Hematopoietic multipotent progenitor cell (in vitro differentiated cells): ENCODE results near the gene DGAT2. TPM values are rescaled to one million over a fixed set of nuclear protein-coding genes. Genes with fewer than 3 reads are reported as not detected.

Experiments used
- DNase-seq, 3 donors: peaks; one replicate each; pipeline ENCODE4 v3.0.0-alpha.2; 2011 to 2015; ENCODE audit warnings: low read depth in 2 of 3, low spot score in 2 of 3
- small RNA-seq: library from RNA; depleted of rRNA; stranded (forward); fragments of <200 nt; gene quantifications from one replicate; pipeline ENCODE3, GENCODE V24; 2012
- total RNA-seq: library from RNA; depleted of rRNA; stranded (reverse); fragments of >200 nt; gene quantifications from one replicate; pipeline ENCODE4 v1.2.3, GENCODE V29; 2012

Gene DGAT2
- total RNA-seq, 1 donor: 1.1 TPM

DNA sequence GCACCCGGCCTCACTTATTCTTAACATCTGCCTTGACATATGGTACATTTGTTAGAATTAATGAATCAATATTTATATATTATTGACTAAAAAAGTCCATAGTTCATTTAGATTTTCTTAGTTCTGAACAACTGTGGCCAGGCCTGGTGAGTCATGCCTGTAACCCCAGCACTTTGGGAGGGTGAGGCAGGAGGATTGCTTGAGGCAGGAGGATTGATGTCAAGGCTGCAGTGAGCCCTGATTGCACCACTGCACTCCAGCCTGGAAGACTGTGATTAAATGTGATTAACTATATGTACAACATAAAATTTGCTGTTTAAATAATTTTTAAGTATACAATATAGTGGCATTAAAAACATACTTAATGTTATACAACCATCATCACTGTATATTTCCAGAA is 52.1 kb downstream of the DGAT2 start:
- DNase-seq: no peak

DNA sequence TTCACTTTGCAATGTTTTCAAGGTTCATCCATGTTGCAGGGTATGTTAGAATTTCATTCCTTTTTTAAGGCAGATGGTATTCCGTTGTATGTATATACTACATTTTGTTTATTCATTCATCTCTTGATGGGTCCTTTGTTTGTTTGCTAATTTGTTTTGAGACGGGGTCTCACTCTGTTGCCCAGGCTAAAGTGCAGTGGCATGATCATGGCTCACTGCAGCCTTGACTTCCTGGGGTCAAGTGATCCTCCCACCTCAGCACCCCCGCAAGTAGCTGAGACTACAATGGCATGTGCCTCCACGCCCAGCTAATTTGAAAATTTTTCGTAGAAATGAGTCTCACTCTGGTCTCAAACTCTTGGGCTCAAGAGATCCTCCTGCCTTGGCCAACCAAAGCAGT is 52.6 kb downstream of the DGAT2 start:
- no peak for DNase-seq

DNA sequence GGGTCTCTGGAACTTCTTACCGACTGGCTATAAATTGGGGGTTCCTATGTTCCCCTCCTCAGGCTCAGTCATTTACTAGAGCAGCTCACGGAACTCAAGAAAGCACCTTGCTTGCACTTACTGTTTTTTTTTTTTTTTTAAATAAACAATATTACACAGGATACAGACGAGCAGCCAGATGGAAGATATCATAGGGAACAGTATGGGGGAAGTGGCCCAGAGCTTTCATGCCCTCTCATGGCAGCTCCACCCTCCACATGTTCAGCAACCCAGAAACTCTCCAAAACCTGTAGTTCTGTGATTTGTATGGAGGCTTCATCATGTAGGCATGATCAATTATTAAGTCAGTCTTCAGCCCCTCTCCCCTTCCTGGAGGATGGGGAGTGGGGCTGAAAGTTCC is 54.0 kb downstream of the DGAT2 start:
- DNase-seq: peak in 1 of 3 donors; percentile 37

- DNase-seq: no peak
Observed at GRCh38 chr11:75823415-75823814, 54.8 kb downstream of the DGAT2 start.

DNA sequence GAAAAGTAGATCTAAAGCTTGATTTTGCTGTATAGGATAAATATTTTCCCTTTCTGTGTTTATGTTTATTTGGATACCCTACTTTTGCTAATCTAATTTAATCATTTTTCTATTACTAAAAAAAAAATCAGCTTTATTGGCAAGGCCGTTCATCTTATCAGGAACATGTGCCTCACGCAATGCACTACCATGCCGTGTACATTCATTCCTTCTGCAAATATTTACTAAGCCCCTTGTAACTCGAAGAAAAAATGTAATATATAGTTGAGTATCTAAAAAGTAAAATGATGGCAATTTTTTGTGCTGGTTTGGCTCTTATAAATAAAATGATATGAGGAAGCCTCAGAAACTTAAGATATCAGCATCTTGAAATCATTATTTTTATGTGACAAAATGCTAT is 55.4 kb downstream of the DGAT2 start:
- DNase-seq: no peak

GRCh38 chr11:75826461-75827230 is 58.1 kb downstream of the DGAT2 start:
- DNase-seq: no peak

GRCh38 chr11:75827562-75827961 is 59.0 kb downstream of the DGAT2 start:
- DNase-seq: no peak

GRCh38 chr11:75831915-75832502 is 63.4 kb downstream of the DGAT2 start:
- no peak for DNase-seq

DNA sequence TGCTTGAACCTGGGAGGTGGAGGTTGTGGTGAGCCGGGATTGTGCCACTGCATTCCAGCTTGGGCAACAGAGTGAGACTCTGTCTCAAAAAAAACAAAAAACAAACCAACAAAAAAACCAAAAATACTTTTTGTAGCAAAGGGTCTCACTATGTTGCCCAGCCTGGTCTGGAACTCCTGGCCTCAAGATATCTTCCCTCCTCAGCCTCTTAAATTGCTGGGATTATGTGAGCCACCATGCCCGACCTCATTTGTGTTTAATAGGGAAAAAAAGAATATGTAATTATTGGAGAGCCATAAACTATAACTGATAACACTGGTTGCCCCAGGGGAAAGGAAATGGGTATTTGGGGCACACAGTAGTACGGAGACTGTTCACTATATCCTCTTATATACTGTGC is 66.2 kb downstream of the DGAT2 start:
- DNase-seq: no peak

DNA sequence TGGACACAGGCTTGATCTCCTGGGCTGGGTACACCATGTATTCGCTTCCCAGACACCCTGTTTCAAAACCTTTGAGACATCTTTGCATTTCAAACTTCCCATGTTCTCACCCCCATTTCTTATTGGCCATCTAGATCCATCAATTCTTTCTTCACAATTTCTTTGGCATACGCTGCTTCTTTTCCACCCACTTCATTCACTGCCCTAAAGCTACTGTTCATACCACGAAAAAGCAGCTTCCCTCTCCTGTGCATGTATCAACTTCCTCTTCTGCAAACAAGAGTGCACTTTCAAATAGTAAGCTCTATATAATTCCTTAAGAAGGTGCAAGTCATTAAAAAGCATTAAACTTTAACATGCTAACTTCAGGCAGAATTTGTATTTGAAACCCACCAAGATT is 67.8 kb downstream of the DGAT2 start:
- no peak for DNase-seq

DNA sequence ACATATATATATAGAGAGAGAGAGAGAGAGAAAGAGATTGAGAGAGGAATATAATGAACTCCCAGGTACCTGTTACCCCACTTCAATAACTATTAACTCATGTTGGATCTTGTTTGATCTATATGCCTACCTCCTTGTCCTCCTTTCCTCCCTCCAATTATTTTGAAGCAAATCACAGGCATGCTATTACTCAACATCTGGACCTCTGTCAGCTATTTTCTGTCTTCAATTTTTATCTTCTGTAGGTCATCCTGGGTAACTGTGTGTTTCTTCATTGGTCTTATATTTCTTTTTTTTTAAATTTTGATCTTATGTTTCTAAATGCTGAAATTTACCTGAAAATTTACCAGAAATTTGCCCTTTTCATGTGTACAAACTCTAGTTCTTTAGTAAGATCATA is 71.3 kb downstream of the DGAT2 start:
- no peak for DNase-seq

DNA sequence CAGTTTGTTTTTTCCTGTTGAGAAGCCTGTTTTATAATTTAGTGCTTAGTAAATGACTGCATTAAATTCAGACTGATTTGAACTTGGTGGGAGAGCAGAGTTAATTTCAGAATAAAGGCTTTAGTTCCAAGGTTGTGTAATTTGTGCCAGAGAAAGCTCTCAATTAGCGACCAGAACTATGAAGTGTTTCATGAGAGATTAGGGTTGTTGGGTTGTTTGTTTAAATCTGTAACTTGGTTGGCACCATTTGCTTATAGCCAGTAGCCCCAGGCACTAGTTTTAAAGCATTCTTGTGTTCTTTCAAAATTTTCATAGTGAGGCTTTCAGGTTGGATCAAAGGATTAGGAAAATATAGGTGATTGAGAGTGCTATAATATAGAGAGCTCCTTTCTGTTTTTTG is 71.9 kb downstream of the DGAT2 start:
- no peak for DNase-seq

- DNase-seq: no peak
Observed at GRCh38 chr11:75841739-75842138, 73.2 kb downstream of the DGAT2 start.

GRCh38 chr11:75845324-75845723 is 76.7 kb downstream of the DGAT2 start:
- no peak for DNase-seq

- DNase-seq: no peak
Observed at GRCh38 chr11:75849894-75850293, 81.3 kb downstream of the DGAT2 start.

- no peak for DNase-seq
Observed at GRCh38 chr11:75850787-75851186, 82.2 kb downstream of the DGAT2 start.

Small RNAs within 50 kb of the gene (small RNA-seq; reads per million reads assigned to genes)
- not detected for gene RF00019
- not detected for gene RN7SL786P

Other genes starting within 250 kb of the DGAT2 start
- 5.7 TPM for gene GDPD5, start 242.8 kb upstream of the DGAT2 start, total RNA-seq
- 92.4 TPM for gene SERPINH1, start 206.5 kb upstream of the DGAT2 start, total RNA-seq
- gene MAP6, start 99.7 kb upstream of the DGAT2 start, total RNA-seq: under 0.01 TPM
- under 0.01 TPM for gene MOGAT2, start 50.9 kb upstream of the DGAT2 start, total RNA-seq
- gene UVRAG, start 46.4 kb downstream of the DGAT2 start, total RNA-seq: 16.2 TPM